GM23338 (cell line): ENCODE results near the gene CBX8. TPM values are rescaled to one million over a fixed set of nuclear protein-coding genes. Genes with fewer than 3 reads are reported as not detected.

Experiments
- ATAC-seq: fragments of 200-7000 bp; cut with Tn5 transposase; 3 replicates; pipeline ENCODE4 v1.9.1; 2020
- DNase-seq: peaks from one replicate; pipeline ENCODE4 v3.0.0-alpha.2; 2015; ENCODE audit warnings: low spot score
- H2AFZ ChIP-seq: fragments of 200-600 bp; sonication (generic); 2 replicates; pipeline ENCODE4 v1.8.0; 2016; ENCODE audit warnings: antibody characterized with exemption, mild to moderate bottlenecking, moderate library complexity
- H3F3A ChIP-seq: fragments of 200-600 bp; sonication (generic); replicated peaks from 2 replicates; pipeline ENCODE4 v1.8.0; 2017; ENCODE audit warnings: antibody characterized with exemption, mixed run types, low read depth
- H3K27ac ChIP-seq: fragments of 200-600 bp; sonication (generic); 2 replicates; pipeline ENCODE4 v1.6.1; 2016; ENCODE audit warnings: low read depth
- H3K27me3 ChIP-seq: fragments of 200-600 bp; sonication (generic); 2 replicates; pipeline ENCODE4 v1.8.0; 2016; ENCODE audit warnings: mild to moderate bottlenecking, mixed run types, moderate library complexity; ENCODE audit not compliant: insufficient read depth
- H3K36me3 ChIP-seq: fragments of 200-600 bp; sonication (generic); 2 replicates; pipeline ENCODE4 v1.8.0; 2016; ENCODE audit warnings: mild to moderate bottlenecking; ENCODE audit not compliant: insufficient read depth
- H3K4me1 ChIP-seq: fragments of 200-600 bp; sonication (generic); 2 replicates; pipeline ENCODE4 v1.8.0; 2016; ENCODE audit warnings: mild to moderate bottlenecking, moderate library complexity; ENCODE audit not compliant: insufficient read depth
- H3K4me2 ChIP-seq: fragments of 200-600 bp; sonication (generic); 2 replicates; pipeline ENCODE4 v1.7.1; 2017; ENCODE audit warnings: mixed run types
- H3K4me3 ChIP-seq: fragments of 200-600 bp; sonication (generic); 2 replicates; pipeline ENCODE4 v1.6.1; 2016; ENCODE audit warnings: mixed run types
- H3K79me2 ChIP-seq: fragments of 200-600 bp; sonication (generic); replicated peaks from 2 replicates; pipeline ENCODE4 v1.8.0; 2017; ENCODE audit warnings: mild to moderate bottlenecking; ENCODE audit not compliant: insufficient read depth
- H3K9me2 ChIP-seq: fragments of 200-600 bp; sonication (generic); 2 replicates; pipeline ENCODE4 v1.8.0; 2017; ENCODE audit not compliant: insufficient read depth
- H4K20me1 ChIP-seq: fragments of 200-600 bp; sonication (generic); replicated peaks from 2 replicates; pipeline ENCODE4 v1.8.0; 2017; ENCODE audit warnings: mild to moderate bottlenecking; ENCODE audit not compliant: insufficient read depth
- H3K27ac Mint-ChIP-seq: 2 replicates; pipeline ENCODE4 v1.8.0; 2020; ENCODE audit warnings: inconsistent platforms, mild to moderate bottlenecking, moderate library complexity, mixed read lengths
- H3K27me3 Mint-ChIP-seq: 3 replicates; pipeline ENCODE4 v1.8.0; 2022; ENCODE audit warnings: low read depth, mild to moderate bottlenecking, moderate library complexity, mixed read lengths, inconsistent platforms; ENCODE audit not compliant: insufficient read depth, poor library complexity
- H3K36me3 Mint-ChIP-seq: 3 replicates; pipeline ENCODE4 v1.8.0; 2021; ENCODE audit warnings: low read depth, mild to moderate bottlenecking, inconsistent platforms, moderate library complexity, mixed read lengths
- H3K4me1 Mint-ChIP-seq: 3 replicates; pipeline ENCODE4 v1.8.0; 2020; ENCODE audit warnings: mild to moderate bottlenecking, inconsistent platforms, mixed read lengths
- H3K4me3 Mint-ChIP-seq: 3 replicates; pipeline ENCODE4 v1.8.0; 2021; ENCODE audit warnings: moderate library complexity, mild to moderate bottlenecking, inconsistent platforms, mixed read lengths
- H3K9me3 Mint-ChIP-seq: 3 replicates; pipeline ENCODE4 v1.8.0; 2020; ENCODE audit warnings: moderate library complexity, mild to moderate bottlenecking, inconsistent platforms, mixed read lengths
- CREB1 ChIP-seq: fragments of 250-450 bp; sonication (Bioruptor Pico); IDR thresholded peaks from 2 replicates; pipeline ENCODE4 v1.5.0; 2020; ENCODE audit warnings: low read depth, mild to moderate bottlenecking, moderate library complexity
- EZH2 ChIP-seq: fragments of 200-600 bp; sonication (generic); IDR thresholded peaks from one replicate; pipeline ENCODE4 v1.8.0; 2017; ENCODE audit warnings: antibody characterized with exemption, mild to moderate bottlenecking, low read depth; ENCODE audit not compliant: unreplicated experiment
- NANOG ChIP-seq: IDR thresholded peaks from 2 replicates; pipeline ENCODE4 v1.6.1; 2016; ENCODE audit warnings: antibody characterized with exemption, borderline replicate concordance
- POLR2AphosphoS5 ChIP-seq: IDR thresholded peaks from 2 replicates; pipeline ENCODE4 v1.6.1; 2016; ENCODE audit warnings: antibody characterized with exemption, low read depth
- ZNF114 ChIP-seq: fragments of 250-450 bp; sonication (Bioruptor Pico); IDR thresholded peaks from 2 replicates; pipeline ENCODE4 v1.5.0; 2020; ENCODE audit warnings: mild to moderate bottlenecking, moderate library complexity
- ZNF331 ChIP-seq: fragments of 250-450 bp; sonication (Bioruptor Pico); IDR thresholded peaks from 2 replicates; pipeline ENCODE4 v1.5.0; 2020; ENCODE audit warnings: low read depth, mild to moderate bottlenecking, moderate library complexity
- polyA plus RNA-seq: library from polyadenylated mRNA; unstranded; fragments of >200 nt; fragmentation: Nextera tagmentation; extraction: Ambion mirVana; gene quantifications from 2 replicates; pipeline ENCODE4 v1.2.1, GENCODE V29; 2016
- total RNA-seq: library from RNA; depleted of rRNA; stranded (reverse); fragments of >200 nt; shearing (Covaris generic); gene quantifications from 2 replicates; pipeline ENCODE4 v1.2.3, GENCODE V29; 2014
- TF ChIP-seq, protein P1 (sequence below), 2 experiments: fragments of 200-600 bp in 1 of 2; sonication (generic) in 1 of 2; conservative IDR thresholded peaks; 2 replicates each; pipeline versions ENCODE4 v1.5.1 to v1.6.1; 2016 to 2017; ENCODE audit warnings: antibody characterized with exemption in 2 of 2, low read depth in 2 of 2, mild to moderate bottlenecking in 2 of 2, moderate library complexity in 1 of 2
- TF ChIP-seq, protein P2 (sequence below): IDR thresholded peaks from 2 replicates; pipeline ENCODE4 v1.6.1; 2016; ENCODE audit warnings: antibody characterized with exemption

The CBX8 gene
- total and polyA plus RNA-seq, 2 experiments from 2014 or later: 1.0 to 1.3 TPM

DNA sequence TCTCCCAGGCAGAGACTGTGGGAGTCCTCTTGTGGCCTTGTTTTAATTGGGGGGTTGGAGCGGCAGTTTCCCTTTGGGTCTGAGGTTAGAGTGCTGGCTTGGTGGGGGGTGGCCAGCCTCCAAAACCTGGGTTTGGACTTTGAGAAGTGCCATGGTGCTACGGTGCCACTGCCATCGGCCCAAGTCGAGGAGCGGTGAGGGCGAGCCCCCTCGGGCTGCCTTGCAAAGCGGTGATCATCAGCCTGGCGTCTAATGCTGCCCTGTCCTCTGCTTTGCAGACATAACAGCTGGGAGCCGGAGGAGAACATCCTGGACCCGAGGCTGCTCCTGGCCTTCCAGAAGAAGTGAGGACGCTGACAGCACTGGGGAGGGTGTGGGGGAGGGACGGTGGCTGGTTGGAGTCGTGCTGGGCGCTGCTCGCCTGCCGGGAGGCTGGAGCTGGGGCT lies 17.8 kb downstream of the CBX8 start (continued):
- TF ChIP-seq, protein P1, sequence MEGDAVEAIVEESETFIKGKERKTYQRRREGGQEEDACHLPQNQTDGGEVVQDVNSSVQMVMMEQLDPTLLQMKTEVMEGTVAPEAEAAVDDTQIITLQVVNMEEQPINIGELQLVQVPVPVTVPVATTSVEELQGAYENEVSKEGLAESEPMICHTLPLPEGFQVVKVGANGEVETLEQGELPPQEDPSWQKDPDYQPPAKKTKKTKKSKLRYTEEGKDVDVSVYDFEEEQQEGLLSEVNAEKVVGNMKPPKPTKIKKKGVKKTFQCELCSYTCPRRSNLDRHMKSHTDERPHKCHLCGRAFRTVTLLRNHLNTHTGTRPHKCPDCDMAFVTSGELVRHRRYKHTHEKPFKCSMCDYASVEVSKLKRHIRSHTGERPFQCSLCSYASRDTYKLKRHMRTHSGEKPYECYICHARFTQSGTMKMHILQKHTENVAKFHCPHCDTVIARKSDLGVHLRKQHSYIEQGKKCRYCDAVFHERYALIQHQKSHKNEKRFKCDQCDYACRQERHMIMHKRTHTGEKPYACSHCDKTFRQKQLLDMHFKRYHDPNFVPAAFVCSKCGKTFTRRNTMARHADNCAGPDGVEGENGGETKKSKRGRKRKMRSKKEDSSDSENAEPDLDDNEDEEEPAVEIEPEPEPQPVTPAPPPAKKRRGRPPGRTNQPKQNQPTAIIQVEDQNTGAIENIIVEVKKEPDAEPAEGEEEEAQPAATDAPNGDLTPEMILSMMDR (conservative IDR thresholded peaks at IDR 0.05; ENCODE audit: low read depth in 2 of 2): no peak
- TF ChIP-seq, protein P2, sequence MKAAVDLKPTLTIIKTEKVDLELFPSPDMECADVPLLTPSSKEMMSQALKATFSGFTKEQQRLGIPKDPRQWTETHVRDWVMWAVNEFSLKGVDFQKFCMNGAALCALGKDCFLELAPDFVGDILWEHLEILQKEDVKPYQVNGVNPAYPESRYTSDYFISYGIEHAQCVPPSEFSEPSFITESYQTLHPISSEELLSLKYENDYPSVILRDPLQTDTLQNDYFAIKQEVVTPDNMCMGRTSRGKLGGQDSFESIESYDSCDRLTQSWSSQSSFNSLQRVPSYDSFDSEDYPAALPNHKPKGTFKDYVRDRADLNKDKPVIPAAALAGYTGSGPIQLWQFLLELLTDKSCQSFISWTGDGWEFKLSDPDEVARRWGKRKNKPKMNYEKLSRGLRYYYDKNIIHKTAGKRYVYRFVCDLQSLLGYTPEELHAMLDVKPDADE: no peak

DNA sequence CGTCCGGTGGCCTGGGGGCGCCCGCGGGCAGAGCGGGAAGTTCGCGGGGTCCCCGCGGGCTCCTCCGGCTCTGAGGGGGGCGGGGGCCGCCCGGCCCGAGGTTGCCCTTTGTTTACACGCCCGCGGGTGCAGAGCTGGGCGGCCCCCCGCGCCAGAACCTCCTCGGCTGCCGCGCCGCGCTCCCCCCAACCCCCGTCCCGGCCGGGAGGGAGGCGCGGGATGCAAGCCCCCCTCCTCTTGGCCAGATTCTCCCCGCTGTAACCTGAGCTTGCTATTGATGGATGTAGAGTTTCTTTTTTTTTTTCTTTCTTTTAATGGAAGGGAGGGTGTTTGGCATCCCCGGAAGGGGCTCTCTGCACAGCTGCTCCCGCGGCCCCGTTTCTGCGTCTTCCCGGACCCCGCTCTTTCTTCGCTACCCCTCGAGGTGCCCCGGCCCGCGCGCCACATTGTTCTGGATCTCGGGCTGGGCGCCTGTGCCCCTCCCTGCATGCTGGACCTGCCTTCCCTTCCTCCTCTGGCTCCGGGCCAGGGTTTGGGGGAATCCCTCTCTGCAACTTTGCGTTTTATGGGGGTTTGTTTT lies 18.3 kb downstream of the CBX8 start:
- H2AFZ ChIP-seq: no peak overlapping the region
- Mint-ChIP-seq H3K9me3 (no peaks in the 10 kb centered on the region; the same call in 2 of the 3 replicates), H3K27me3 (peaks cover 33% of the 10 kb centered on the region), H3K27ac (peak overlapping the region; percentile 93), H3K4me1 (peaks cover 48% of the 10 kb centered on the region), H3K4me3 (peak overlapping the region; percentile 96), H3K36me3 (peaks cover 48% of the 10 kb centered on the region)
- H4K20me1 ChIP-seq: peaks cover 27% of the 10 kb centered on the region
- peak overlapping the region; percentile 97 for H3K4me3 ChIP-seq
- peaks cover 8% of the 10 kb centered on the region for H3K36me3 ChIP-seq
- peaks cover 30% of the 10 kb centered on the region for H3K79me2 ChIP-seq
- peak overlapping the region; percentile 83 for H3K27ac ChIP-seq
- H3F3A ChIP-seq: peaks cover 18% of the 10 kb centered on the region; the same call in 1 of the 2 replicates
- peaks cover 23% of the 10 kb centered on the region for H3K4me1 ChIP-seq
- TF ChIP-seq NANOG (no peak), POLR2AphosphoS5 (peak; percentile 47; the same call in 1 of the 2 replicates), CREB1 (CRISPR knock-in tag) (0 out of 2 replicates have a peak, but pooled peaks have one; percentile 27)
- TF ChIP-seq, protein P2: no peak
- DNase-seq (peak; percentile 75), ATAC-seq (peak; percentile 43)
- H3K9me2 ChIP-seq: no peaks in the 10 kb centered on the region
- peak overlapping the region; percentile 97 for H3K4me2 ChIP-seq
- H3K27me3 ChIP-seq: peaks cover 12% of the 10 kb centered on the region

DNA sequence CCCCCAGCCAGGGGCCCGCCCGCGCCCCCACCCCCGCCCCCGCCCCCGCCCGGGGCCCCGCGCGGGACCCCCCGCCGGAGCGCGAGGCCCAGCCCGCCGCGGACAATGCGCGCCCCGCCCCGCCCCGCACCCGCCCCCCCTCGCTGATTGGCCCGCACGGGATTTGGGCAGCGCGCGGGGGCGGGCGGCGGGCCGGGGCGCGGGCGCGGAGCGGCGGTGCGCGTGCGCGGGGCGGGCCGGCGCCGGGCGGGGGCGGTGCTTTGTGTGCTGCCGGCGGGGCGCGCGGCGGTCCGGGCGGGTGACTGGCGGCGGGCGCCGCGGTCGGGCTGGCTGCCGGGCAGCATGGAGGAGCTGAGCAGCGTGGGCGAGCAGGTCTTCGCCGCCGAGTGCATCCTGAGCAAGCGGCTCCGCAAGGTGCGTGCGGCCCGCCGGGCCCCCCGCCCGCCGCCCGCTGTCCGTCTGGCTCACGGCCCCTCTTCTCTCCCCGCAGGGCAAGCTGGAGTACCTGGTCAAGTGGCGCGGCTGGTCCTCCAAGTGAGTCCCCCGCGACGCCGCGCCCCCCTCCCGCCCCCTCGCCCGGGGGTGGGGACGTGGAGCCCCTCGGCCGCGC lies 18.9 kb downstream of the CBX8 start, which contains the start of gene CBX2:
Gene CBX2, plus strand, starts transcription at position 255 of the 610 bp plus-strand sequence. Its CDS starts 88 bp downstream, at position 343.
- ATAC-seq (peak; percentile 24), DNase-seq (peak; percentile 86)
- Mint-ChIP-seq H3K4me1 (peaks cover 48% of the 10 kb centered on the region), H3K36me3 (peaks cover 42% of the 10 kb centered on the region), H3K27me3 (peaks cover 27% of the 10 kb centered on the region), H3K27ac (peak within 1 kb of the TSS; percentile 95), H3K9me3 (no peaks in the 10 kb centered on the region; the same call in 2 of the 3 replicates), H3K4me3 (peak within 1 kb of the TSS; percentile 96)
- TF ChIP-seq ZNF114 (CRISPR knock-in tag) (no peak), ZNF331 (CRISPR knock-in tag) (no peak), EZH2 (no peak), POLR2AphosphoS5 (peak; percentile 39; the same call in 1 of the 2 replicates)
- Histone ChIP-seq H4K20me1 (peaks cover 27% of the 10 kb centered on the region), H3K4me2 (peak within 1 kb of the TSS; percentile 97), H3K9me2 (no peaks in the 10 kb centered on the region), H3K36me3 (peaks cover 8% of the 10 kb centered on the region), H3F3A (peaks cover 18% of the 10 kb centered on the region; the same call in 1 of the 2 replicates), H3K27ac (peak within 1 kb of the TSS; percentile 83), H2AFZ (no peak within 1 kb of the TSS), H3K4me1 (peaks cover 23% of the 10 kb centered on the region), H3K27me3 (peaks cover 12% of the 10 kb centered on the region), H3K79me2 (peaks cover 30% of the 10 kb centered on the region), H3K4me3 (peak within 1 kb of the TSS; percentile 97)
